ENCODE measurements around the gene PTPRQ. TPM values are rescaled to one million over a fixed set of nuclear protein-coding genes. Genes with fewer than 3 reads are reported as not detected.

Gene PTPRQ
- total RNA-seq, 1 donor from 2014 or later, result not detected

DNA sequence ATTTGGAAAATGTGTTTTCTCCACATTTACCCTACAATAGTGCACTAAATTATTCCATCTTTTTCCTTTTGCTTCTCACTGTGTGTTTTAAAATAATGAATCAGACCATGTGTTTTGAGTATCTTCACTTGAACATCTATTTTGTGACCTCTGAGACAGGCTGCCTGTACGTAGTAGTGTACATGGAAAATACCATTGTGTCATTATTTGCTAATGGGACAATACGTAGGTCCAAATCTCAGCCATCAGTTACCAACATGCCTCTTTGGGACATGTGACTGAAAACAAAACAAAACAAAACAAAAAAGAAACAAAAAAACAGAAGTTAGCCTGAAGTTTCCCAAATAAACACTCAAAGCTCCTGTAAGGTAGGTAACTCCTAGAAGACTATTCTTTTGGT, 256.3 kb downstream of the PTPRQ start:
- DNase-seq (ENCODE audit: low read depth in 2 of 2), result no peak

DNA sequence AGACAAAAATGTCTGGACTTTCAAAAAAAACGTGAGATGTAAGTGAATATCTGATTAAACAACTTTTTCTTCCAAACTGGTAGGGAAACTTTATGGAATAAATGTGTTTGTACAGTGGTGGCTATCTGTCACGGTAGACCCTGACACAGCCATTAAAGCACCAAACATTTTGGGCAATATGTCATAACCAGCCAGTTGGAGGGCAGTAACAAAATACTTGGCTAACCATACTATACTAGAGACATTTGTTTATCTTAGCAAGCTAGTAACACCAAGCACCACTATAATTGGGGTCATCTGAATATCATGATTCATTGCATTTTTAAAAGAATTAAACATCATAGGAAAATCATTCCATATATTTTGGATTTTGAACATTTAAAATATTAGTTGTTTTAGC, 257.4 kb downstream of the PTPRQ start:
- no peak for DNase-seq (ENCODE audit: low read depth in 2 of 2)

DNA sequence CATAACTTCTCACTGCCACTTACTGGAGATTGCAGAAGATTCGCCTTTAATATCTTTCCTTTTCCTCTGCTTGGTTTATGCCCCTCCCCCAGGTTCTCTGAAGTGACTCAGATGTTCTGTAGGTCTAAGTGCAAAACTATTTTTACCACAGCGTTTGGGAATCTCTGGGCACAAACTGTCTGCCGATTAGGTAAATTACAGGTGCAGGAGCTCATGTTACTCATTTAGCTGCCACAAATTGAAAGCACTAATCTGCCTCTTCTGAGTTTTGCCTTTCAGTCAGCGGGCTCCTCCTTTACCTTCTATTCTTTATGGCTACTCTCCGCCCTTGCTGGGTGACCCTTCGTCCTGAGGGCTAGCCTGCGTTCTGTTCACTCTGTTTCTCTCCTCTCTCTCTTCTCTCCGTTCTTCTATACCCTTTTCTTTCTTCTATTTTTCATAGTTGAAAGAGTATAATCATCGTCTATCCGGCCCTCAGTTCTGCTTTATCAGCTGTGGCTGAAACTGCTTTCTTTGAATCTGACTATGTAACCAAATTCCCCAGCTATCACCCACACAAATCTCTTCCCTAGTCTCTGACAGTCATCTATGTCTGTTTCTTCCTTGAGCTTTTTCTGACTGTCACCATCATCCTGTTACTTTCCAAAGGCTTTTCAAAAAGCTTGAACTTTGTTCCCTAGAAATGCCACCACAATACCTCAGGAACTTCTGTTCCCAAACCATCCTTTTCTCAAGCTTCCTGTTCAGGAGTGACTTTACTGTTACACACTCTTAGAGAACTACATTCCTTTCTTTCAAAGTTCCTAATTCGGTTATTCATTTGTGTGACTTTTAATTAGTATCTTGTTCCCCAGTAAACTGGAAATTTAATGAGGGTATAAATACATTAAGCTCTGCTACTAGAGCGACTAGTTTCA, 259.1 kb downstream of the PTPRQ start:
- DNase-seq (ENCODE audit: low read depth in 2 of 2), result no peak

DNA sequence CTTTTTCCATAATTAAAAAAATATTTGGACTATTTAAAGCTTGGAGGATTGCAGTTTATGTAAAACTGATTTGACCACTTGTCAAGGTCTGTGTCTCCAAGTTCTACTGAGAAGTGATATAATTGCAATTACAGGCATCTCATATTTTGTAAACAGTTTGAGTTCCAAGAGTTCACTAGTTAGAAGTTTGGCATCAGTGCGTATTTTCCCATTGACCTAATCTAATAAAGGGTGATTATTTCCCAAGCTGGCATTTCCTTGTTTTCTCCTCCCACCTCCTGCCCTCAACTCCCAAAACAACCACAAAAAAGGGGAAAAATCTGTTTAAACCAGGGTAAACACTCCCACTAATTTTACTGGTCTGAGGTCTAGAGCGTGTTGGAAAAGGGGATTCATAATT, 260.4 kb downstream of the PTPRQ start:
- DNase-seq (ENCODE audit: low read depth in 2 of 2), result no peak

DNA sequence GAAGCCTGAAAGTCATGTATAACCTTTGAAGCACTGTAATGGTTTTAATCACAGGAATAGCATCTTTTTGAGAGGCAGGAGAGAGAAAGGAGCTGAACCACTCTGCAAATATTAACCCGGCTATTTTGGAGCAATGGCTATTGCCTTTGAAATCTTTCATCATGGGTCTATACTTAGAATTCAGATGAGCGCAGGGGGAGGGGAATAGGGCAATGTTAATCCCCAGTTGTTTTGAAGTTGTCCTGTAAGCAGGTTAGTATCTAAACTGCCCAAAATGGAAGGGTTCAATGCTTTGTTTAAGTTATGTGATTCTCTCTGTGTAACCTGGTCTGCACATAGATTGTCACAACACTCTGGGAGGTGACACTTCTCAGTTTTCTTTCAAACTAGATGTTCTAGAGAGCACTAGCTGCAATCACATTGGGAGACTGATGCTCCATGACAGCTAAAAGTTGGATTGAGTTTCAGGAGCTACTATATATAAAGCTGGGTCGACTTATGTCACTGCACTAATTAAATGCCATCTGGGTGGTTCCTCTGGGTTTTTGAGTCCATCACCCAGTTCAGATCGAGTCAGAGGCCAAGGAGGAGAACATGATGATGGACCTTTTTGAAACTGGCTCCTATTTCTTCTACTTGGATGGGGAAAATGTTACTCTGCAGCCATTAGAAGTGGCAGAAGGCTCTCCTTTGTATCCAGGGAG, 263.2 kb downstream of the PTPRQ start, which contains the start of gene MYF6:
Gene MYF6, plus strand, starts transcription at position 509 of the 704 bp plus-strand sequence. Its CDS starts 86 bp downstream, at position 595.
- no peak for DNase-seq (ENCODE audit: low read depth in 2 of 2)

DNA sequence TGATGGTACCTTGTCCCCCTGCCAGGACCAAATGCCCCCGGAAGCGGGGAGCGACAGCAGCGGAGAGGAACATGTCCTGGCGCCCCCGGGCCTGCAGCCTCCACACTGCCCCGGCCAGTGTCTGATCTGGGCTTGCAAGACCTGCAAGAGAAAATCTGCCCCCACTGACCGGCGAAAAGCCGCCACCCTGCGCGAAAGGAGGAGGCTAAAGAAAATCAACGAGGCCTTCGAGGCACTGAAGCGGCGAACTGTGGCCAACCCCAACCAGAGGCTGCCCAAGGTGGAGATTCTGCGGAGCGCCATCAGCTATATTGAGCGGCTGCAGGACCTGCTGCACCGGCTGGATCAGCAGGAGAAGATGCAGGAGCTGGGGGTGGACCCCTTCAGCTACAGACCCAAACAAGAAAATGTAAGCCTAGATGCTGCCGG, 263.8 kb downstream of the PTPRQ start:
- DNase-seq (ENCODE audit: low read depth in 2 of 2), result no peak

DNA sequence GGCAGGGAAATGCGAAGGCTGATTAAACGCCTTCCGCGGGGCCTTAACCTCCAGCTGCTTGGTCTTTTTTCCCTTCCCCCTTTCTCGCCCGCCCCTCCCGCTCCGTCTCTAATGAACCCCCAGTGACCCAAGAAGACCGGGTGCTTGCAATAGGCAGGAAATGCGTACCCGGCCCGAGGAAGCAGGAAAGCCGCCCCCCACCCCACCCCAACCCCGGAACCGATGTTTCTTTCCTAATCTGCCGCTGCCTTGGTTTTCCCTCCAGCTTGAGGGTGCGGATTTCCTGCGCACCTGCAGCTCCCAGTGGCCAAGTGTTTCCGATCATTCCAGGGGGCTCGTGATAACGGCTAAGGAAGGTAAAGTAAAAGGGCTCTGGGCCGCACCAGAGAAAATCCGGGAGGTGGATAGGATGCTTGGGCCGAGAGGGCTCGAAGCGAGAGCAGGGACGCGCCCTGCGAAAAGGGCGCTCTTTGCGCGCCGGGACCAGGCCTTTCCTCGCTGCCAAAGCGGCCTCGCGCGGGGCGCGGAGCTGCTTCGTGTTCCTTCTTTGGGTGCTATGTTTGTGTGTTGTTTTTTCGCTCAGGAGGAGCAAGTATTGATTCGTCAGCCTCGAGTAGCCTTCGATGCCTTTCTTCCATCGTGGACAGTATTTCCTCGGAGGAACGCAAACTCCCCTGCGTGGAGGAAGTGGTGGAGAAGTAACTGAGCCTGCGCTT, 264.4 kb downstream of the PTPRQ start:
- no peak for DNase-seq (ENCODE audit: low read depth in 2 of 2)

DNA sequence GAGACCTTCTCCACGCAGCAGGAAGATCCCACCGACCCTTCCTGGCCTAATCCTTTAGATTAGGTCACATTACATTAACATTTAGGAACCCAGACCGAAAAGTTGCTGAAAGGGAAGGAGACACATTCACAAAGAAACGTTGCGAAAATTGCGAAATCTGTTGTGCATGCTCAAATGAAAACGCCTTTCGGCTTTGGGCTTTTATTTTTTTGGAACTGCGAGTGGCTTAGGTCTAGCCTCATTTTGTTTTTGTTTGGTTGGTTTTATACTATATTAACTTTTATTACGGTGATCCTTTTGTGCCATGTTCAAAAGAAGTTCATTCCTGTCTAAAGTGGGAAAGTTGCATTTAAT, 264.9 kb downstream of the PTPRQ start:
- no peak for DNase-seq (ENCODE audit: low read depth in 2 of 2)

DNA sequence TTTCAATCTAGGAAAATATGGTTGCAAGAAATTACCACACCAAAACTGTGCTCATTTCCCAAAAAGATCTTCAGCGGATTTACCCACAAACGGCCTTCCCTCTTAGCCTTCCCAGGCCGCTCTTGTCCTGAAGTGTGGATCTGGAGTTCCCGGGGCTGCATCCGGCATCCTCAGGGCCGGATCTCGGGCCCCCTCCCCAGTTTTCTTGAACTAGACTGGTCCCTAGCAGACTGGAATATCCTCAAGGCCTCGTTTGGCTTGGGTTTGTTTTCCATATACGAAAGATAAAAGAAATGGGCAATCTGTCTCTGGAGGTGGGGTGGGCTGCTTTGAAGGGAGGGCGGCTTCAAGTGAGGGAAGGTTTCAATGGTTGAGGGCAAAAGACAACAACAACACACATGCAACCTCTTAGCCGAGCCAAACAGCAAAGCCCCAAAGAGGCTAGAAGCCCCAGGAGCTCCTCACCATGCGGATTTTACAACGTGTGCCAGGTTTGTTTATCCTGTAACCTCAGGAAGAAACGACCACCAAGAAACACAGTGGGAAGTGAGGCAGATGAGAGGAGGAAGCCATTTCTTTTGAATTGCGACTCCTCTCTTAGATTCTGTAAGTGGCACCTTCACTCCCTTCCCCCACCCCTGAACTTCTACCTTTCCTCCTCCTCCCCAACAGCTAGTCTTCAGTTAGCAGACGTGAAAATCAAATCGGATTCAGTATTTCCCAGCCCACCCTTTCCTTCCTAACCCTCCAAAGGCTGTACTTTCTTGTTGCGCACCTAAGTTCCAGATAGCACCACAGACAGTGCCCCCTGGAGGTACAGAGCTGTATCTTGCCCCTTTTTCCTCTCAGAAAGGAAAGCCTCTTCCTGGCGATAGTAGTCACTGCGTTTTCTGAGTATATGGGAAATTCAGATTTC, 266.0 kb downstream of the PTPRQ start:
- DNase-seq (ENCODE audit: low read depth in 2 of 2), result peak in 1 of 2 donors; percentile 2

DNA sequence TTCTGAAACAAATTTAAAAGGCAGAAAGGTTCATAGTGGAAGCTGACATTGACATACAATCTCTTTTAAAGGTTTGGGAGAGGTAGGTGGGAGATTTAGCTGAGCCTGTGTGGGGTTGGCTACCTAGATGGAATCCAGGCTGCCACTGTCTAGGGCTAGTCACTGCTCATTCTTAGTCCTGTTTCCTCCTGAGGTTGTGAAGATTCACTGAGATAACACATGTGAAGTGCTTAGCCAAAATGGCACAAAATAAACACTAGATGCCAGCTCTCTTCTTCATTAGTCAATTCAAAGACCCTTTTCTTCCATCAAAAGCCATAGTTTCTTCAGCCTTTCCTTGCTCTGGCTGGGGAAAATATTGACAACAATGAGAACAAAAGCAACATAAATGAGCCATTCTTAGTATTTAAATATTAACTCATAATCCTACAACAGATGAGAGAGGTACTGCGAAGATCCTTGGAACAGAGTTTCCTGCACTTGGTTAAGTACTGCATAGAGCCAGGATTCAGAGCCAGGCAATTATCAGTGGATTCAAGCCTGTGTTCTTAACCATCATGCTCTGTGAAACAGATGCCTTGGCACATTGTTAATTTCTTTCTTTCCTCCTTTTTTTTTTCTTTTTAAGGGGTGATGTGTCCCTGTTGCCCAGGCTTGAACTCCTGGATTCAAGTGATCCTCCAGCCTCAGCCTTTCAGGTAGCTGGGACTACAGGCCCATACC, 266.9 kb downstream of the PTPRQ start:
- DNase-seq (ENCODE audit: low read depth in 2 of 2), result no peak

DNA sequence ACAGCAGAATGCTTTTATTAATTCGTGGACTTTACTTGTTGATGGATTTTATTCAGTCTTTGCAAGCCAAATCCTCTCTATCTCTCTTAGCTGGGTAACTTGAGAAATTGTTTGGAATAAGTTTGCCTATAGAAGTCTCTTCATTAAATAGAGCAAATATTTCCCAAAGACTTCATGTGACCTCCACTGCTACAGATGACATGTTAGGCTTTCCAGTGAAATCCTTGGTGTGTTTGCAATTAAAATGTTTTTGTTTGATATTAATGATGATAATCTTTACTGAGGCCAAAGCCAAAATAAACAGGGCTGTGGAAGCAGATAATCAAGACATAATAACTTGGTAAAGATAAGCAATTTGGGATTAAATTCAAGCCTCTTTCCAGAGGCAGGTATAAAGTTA, 267.8 kb downstream of the PTPRQ start:
- no peak for DNase-seq (ENCODE audit: low read depth in 2 of 2)

DNA sequence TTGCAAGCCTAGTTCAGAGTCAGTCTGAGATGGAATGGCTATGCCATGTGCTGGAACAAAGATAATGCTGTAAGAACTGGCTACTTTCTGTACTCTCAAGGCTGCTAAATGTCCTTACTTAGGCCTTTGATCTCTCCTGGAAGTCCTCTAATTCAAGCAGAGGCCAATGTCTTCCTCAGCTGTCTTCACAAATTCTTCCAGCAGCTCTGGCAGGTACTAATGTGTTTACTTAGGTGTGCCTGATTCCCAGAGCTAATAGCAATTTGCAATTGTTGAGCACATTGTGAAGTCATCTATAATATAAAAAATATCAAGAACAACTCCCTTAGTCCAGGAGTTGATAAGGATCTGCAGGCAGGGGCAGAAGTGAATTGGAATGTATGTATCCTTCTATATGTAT, 268.8 kb downstream of the PTPRQ start:
- no peak for DNase-seq (ENCODE audit: low read depth in 2 of 2)

DNA sequence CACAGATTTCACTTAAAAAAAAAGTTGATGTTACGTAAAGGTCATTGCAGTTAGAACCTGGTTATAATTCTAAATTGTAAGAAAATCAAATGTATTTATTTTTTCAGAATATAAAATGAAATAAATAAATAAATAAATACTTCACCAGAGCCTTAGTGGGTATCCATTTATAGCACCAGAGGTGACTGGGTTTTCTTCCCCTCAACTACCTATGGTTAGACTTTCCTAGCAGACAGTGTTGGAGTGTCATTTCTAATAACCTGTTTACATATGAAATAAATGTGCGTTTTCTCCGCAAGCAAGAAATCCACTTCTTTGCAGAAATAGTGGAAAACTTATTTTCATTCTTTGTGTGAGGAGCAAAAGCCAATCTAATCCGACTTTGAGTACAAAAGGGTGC, 269.4 kb downstream of the PTPRQ start:
- no peak for DNase-seq (ENCODE audit: low read depth in 2 of 2)

DNA sequence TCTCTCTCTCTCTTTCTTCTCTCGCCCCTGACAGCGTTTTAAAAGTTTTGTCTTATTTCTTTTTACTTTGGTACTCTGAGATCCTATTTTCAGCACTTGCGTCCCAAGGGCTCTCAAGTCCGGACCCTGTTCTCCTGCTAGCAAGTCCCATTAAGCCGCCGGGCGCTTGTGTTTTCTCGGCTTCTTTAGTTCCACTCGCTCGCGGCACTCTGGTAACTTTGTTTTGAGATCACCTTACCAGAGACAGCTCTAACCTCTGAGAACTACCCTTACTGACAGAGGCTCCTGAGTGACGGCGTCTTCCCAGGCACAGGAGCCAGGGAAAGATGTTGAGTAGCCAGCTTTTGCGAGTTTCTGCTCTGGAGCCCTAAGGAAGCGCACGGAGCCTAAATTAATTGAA, 270.0 kb downstream of the PTPRQ start:
- DNase-seq (ENCODE audit: low read depth in 2 of 2), result no peak

DNA sequence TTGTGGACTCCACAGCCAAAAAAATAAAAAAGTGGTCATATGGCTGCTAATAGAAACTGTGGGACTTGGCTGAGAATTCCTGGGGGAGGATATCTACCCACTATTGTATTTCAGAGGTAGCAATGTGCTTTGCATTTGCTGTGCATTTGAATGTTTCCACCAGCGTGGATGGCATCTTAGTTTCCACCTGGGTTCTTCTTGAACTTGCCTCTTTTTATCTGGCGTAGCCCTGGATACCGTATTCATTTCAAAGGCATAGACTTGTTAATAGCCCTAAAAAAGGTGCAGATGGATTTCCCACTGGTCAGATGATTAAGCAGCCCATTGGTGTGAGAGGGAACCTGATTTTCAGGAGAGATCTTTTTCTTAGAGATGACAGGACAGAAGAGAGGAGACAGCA, 270.8 kb downstream of the PTPRQ start:
- no peak for DNase-seq (ENCODE audit: low read depth in 2 of 2)

DNA sequence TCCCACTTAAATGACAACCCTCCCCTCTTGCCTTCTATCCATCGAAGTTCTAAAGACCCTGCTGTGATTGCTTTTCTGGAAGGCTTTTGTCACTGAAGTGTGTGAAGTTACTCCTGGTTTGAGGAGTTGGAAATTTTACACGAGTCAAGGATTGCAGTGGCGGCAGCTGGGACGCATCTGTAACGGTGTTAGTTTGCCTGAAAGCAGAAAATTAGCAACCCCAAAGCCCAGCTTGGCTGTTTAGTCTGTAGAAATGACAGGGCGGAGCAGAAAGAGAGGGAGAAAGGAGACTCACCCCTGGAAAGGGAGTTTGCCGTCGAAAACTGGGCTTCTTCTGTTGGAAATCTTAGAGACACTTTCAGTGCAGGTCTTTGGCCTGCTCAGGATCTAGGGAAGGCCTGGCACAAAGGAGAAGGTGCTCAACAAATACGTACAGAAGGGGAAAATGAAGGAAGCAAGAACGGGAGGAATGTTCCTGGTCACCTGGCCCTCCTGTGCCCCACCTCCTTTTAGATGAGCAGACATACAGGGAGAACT, 271.7 kb downstream of the PTPRQ start:
- no peak for DNase-seq (ENCODE audit: low read depth in 2 of 2)

DNA sequence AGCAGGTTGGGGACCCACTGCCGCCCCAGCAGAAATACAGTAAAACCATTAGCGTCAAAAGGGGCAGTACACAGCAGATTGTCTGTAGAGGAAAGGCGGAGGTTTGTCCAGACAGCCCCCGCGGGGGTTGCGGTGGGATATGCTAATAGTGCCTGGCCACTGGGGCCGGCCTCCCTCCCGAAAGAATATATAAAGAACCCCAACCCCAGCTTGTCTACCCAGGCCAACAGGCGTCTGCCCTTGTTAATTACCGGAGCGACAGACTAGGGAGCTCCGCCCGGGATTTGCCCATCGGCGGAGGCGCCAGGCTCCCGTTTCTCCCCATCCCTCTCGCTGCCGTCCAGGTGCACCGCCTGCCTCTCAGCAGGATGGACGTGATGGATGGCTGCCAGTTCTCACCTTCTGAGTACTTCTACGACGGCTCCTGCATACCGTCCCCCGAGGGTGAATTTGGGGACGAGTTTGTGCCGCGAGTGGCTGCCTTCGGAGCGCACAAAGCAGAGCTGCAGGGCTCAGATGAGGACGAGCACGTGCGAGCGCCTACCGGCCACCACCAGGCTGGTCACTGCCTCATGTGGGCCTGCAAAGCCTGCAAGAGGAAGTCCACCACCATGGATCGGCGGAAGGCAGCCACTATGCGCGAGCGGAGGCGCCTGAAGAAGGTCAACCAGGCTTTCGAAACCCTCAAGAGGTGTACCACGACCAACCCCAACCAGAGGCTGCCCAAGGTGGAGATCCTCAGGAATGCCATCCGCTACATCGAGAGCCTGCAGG, 272.8 kb downstream of the PTPRQ start, which contains the start of gene MYF5:
Gene MYF5, plus strand, starts transcription at position 217 of the 774 bp plus-strand sequence. Its CDS starts 152 bp downstream, at position 369.
- DNase-seq (ENCODE audit: low read depth in 2 of 2), result no peak

DNA sequence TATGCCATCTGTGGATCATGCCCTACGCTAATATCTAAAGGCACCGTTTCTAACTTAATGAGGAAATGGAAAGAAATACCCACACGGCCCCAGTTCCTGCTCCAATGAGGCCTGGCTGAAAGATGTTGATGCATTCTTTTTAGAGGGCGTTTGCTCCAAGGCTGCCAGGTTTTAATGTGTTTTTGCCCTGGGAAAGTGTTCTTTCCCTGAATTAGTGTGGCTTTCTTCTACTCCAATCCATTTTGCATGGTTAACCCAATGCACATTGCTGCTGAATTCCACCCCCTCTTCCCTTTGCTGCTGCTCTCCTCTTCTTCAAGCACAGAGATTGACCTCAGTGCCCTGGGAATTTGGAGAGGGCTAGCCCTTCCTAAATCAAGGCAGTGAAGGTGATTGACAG, 273.8 kb downstream of the PTPRQ start:
- DNase-seq (ENCODE audit: low read depth in 2 of 2), result no peak

DNA sequence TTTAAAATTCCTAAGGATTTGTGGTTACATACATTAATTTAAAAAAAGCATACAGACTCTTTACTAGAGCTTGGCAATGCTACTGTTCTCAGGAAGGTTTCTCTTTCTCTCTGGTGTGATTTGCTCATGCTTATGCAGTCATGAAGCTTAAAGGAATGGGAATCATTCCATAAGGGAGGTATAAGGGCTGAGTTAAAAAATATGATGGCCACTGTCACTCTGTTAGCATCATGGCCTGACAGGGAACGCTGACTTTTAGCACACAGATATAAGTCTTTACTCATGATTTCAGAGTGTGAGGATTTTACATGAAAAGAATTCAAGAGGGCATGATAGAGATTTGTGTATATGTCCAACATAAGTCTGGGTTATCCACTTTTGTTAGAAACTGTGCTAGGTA, 276.5 kb downstream of the PTPRQ start:
- no peak for DNase-seq (ENCODE audit: low read depth in 2 of 2)

Data from dermis microvascular lymphatic vessel endothelial cell (primary cell).